Peyer's patch (tissue), 4 donors: ENCODE measurements around the gene PRAMEF7. TPM values are rescaled to one million over a fixed set of nuclear protein-coding genes. Genes with fewer than 3 reads are reported as not detected.
"Not testable (repeated sequence)": the region's sequence is repeated elsewhere in the genome, so short reads cannot be mapped to it uniquely, and the experiment has no call there.

Experiments
- DNase-seq, 3 donors: peaks; one replicate each; pipeline ENCODE4 v3.0.0-alpha.2; 2017 to 2019
- H3K27ac ChIP-seq, 4 donors: fragments of 200-600 bp; sonication (generic); one replicate each; pipeline ENCODE4 v1.5.1; 2016 to 2019
- H3K27me3 ChIP-seq, 2 donors: fragments of 200-600 bp; sonication (generic); one replicate each; pipeline ENCODE4 v1.5.1; 2019
- H3K36me3 ChIP-seq, 3 donors: fragments of 200-600 bp; sonication (generic); one replicate each; pipeline ENCODE4 v1.5.1; 2016 to 2019
- H3K4me1 ChIP-seq, 4 donors: fragments of 200-600 bp; sonication (generic); one replicate each; pipeline ENCODE4 v1.5.1; 2016 to 2019
- H3K4me3 ChIP-seq, 4 donors: fragments of 200-600 bp; sonication (generic); 1 replicate in 3 of 4; 2 replicates in 1 of 4; pipeline ENCODE4 v1.5.1; 2016 to 2019; ENCODE audit warnings: mild to moderate bottlenecking in 1 of 4
- H3K9me3 ChIP-seq, 4 donors: fragments of 200-600 bp; sonication (generic); one replicate each; pipeline ENCODE4 v1.5.1; 2016 to 2019; ENCODE audit warnings: mild to moderate bottlenecking in 1 of 4
- small RNA-seq, 2 donors: library from RNA; depleted of rRNA; stranded (forward); fragments of <200 nt; gene quantifications; one replicate each; pipeline ENCODE3, GENCODE V24; 2016
- total RNA-seq, 4 donors: library from RNA; depleted of rRNA; stranded (reverse); fragments of >200 nt; gene quantifications; one replicate each; pipeline ENCODE4 v1.1.0, GENCODE V29; 2016

The PRAMEF7 gene
- total RNA-seq: not detected

DNA sequence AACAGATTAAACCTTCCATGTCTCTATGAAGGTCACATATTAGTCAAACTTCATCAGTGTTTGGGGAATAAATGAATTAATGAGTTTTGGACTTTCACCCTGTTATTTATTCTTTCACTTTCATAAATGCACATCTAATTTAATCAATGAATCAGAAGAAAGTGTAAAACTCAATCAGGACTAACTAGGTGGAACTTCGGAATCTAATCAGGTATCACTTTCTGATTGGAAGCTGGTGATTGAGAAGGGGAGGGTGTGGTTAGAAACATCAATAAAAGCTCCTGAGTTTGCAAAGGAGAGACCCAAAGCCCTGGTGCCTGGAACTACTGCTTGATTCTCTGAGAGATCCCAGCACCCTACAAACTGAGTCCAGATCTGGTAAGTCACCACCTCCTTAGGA, at the start of gene PRAMEF7:
TSS of gene PRAMEF7 (plus strand) at position 301 of the 400 bp plus-strand sequence. CDS start 1,083 bp downstream, outside the sequence.
- not testable (repeated sequence) for H3K9me3 ChIP-seq, H3K36me3 ChIP-seq, H3K4me1 ChIP-seq, H3K27ac ChIP-seq, DNase-seq, H3K27me3 ChIP-seq, H3K4me3 ChIP-seq

DNA sequence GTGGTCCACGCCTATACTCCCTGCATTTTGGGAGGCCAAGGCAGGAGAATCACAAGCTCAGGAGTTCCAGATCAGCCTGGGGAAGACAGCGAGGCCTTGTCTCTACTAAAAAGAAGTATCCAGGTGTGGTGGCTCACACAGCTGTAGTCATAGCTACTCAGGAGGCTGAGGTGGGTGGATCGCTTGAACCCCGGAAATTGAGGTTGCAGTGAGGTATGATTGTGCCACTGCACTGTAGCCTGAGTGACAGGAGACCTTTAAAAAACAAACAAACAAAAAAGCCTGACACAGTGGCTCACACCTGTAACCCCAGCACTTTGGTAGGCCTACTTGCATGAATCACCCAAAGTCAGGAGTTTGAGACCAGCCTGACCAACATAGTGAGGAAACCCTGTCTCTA, 38.0 kb upstream of the PRAMEF7 start:
- not testable (repeated sequence) for H3K4me3 ChIP-seq, H3K27me3 ChIP-seq, DNase-seq, H3K36me3 ChIP-seq, H3K4me1 ChIP-seq, H3K27ac ChIP-seq, H3K9me3 ChIP-seq

DNA sequence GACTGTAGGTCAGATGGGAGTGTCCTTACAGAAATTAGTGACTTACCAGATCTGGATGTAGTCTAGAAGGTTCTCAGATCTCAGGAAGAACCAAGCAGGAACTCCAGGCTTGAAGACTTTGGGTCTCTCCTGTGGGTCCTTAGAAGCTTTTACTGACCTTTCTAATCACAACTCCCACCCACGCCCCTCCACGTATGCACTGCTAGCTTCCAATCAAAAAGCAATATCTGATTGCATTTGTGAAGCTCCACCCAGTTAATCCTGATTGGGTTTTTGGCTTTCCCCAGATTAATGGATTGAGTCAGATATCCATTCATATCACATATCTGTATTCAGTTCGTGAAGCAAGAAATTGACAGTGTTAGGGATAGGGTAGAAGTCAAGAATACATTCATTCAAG, 30.3 kb upstream of the PRAMEF7 start, which contains the start of gene PRAMEF4:
TSS of gene PRAMEF4 (minus strand) at position 101 of the 400 bp plus-strand sequence. CDS start 2,807 bp downstream, outside the sequence.
- H3K4me1 ChIP-seq, H3K27ac ChIP-seq, DNase-seq, H3K36me3 ChIP-seq, H3K4me3 ChIP-seq, H3K27me3 ChIP-seq, H3K9me3 ChIP-seq: not testable (repeated sequence)

DNA sequence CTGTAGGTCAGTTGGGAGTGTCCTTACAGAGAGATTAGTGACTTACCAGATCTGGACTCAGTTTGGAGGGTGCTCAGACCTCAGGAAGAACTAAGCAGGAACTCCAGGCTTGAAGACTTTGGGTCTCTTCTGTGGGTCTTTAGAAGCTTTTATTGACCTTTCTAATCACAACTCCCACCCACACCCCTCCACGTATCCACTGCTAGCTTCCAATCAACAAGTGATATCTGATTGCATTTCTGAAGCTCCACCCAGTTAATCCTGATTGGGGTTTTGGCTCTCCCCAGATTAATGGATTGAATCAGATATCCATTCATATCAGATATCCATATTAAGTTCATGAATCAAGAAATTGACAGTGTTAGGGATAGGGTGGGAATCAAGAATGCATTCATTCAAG, 18.2 kb upstream of the PRAMEF7 start, which contains the start of gene PRAMEF10:
TSS of gene PRAMEF10 (minus strand) at position 101 of the 400 bp plus-strand sequence. CDS start 2,423 bp downstream, outside the sequence.
- H3K4me3 ChIP-seq, H3K9me3 ChIP-seq, H3K36me3 ChIP-seq, H3K27me3 ChIP-seq, H3K4me1 ChIP-seq, DNase-seq, H3K27ac ChIP-seq: not testable (repeated sequence)

DNA sequence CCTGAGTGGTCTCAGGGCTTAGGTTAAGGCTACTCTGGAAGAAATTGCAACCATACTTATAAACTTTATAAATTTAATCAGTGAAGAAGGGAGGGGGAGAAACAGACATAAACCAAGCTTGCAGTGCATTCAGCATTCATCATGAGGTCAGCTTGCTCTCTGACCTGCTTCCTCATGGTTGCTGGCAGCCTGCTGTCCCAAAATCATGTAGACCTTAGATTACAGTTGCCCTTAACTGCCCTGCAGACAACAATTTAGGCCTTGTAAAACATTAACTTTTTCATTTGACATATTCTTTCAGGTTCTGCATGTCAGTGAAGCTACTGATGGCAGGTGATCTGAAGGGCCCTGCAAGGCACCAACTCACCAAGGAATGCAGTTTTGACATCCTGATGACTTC, 17.2 kb upstream of the PRAMEF7 start:
- H3K27me3 ChIP-seq, H3K4me1 ChIP-seq, H3K27ac ChIP-seq, H3K36me3 ChIP-seq, H3K9me3 ChIP-seq, DNase-seq, H3K4me3 ChIP-seq: not testable (repeated sequence)

DNA sequence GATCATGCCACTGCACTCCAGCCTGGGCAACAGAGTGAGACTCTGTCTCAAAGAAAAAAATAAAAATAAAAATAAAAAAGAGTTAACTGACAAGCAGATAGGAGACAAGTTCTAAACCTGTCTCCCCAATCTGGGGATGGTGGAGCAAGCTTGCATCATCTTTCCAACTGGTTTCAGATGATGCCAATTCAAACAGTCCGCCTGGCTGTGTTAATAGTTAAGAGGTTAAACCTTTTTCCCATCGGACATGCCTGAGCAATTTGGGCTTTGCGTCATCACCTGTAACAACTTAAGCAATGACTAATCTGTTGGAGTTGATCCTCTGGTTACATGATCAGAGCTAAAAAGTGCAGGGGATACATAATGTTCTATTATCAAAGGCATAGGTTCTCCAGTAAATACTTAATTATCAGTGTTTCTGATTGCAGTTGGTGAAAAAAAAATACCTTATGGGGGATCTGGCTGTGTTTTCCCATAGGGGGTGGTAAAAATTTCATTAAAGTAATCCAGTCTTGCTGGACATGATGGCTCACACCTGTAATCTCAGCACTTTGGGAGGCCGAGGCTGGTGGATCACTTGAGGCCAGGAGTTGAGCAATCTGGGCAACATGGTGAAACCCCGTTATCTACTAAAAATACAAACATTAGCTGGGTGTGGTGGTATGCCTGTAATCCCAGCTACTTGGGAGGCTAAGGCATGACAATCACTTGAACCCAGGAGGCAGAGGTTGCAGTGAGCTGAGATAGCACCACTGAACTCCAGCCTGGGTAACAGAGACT, 12.4 kb upstream of the PRAMEF7 start:
- H3K9me3 ChIP-seq, H3K4me1 ChIP-seq, H3K4me3 ChIP-seq, DNase-seq, H3K27ac ChIP-seq, H3K36me3 ChIP-seq, H3K27me3 ChIP-seq: not testable (repeated sequence)

DNA sequence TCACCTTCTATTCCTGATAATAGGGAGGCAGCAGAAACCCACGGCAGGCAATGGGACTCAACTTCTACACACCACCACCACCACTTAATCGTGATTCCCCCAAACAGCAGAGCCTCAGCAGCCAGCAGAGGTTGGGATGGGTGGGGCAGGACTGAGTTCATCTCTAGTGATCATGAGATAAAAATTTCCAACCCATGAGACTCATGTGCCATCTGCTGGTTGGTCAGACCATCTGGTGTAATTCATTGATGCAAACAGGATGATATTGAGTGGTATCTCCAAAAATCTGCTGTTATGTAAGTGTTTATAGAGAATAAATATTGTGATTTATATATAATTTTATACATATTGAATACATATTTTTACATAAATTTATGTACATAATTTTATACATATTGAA, 5.3 kb downstream of the PRAMEF7 start:
- H3K36me3 ChIP-seq, H3K4me3 ChIP-seq, H3K27me3 ChIP-seq, H3K9me3 ChIP-seq, H3K4me1 ChIP-seq, H3K27ac ChIP-seq, DNase-seq: not testable (repeated sequence)

DNA sequence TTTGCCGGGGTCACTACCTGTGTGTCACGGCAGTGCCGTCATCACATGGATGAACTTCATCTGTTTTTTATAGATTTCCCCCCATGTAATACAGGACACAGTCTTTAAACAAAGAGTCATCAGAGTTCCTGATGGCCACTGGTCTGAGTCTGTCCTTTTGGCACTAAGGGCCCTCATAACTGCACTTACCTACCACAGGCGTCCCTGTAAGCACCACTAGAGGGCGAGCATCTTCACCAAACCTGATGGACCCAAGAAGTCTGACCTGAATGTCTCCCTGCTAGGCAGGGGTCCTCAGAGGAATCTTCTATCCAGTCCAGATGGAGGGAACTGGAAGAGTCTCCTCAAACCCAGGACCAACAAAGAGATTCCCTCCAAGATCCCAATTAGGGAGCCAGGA, 8.0 kb downstream of the PRAMEF7 start:
- not testable (repeated sequence) for H3K4me1 ChIP-seq, H3K9me3 ChIP-seq, H3K36me3 ChIP-seq, DNase-seq, H3K27ac ChIP-seq, H3K27me3 ChIP-seq, H3K4me3 ChIP-seq

DNA sequence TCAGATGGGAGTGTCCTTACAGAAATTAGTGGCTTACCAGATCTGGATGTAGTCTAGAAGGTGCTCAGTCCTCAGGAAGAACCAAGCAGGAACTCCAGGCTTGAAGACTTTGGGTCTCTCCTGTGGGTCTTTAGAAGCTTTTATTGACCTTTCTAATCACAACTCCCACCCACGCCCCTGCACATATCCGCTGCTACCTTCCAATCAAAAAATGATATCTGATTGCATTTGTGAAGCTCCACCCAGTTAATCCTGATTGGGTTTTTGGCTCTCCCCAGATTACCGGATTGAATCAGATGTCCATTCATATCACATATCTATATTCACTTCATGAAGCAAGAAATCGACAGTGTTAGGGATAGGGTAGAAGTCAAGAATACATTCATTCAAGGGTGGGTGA, 31.1 kb downstream of the PRAMEF7 start, which contains the start of gene PRAMEF6:
TSS of gene PRAMEF6 (minus strand) at position 101 of the 400 bp plus-strand sequence. CDS start 5,062 bp downstream, outside the sequence.
- H3K36me3 ChIP-seq, H3K4me1 ChIP-seq, DNase-seq, H3K27ac ChIP-seq, H3K4me3 ChIP-seq, H3K27me3 ChIP-seq, H3K9me3 ChIP-seq: not testable (repeated sequence)

Small RNAs within 50 kb of the gene (small RNA-seq; reads per million reads assigned to genes)
- 0 reads per million in 2 donors for gene RNU6-1072P

Other genes starting within 250 kb of the PRAMEF7 start
- gene AADACL3, start 200.5 kb upstream of the PRAMEF7 start, total RNA-seq: not detected
- not detected for gene CFAP107, start 170.4 kb upstream of the PRAMEF7 start, total RNA-seq
- not detected for gene PRAMEF12, start 142.9 kb upstream of the PRAMEF7 start, total RNA-seq
- gene PRAMEF1, start 125.2 kb upstream of the PRAMEF7 start, total RNA-seq: not detected
- not detected for gene PRAMEF11, start 85.2 kb upstream of the PRAMEF7 start, total RNA-seq
- not detected for gene HNRNPCL1, start 67.9 kb upstream of the PRAMEF7 start, total RNA-seq
- not detected for gene PRAMEF2, start 59.5 kb upstream of the PRAMEF7 start, total RNA-seq
- not detected for gene PRAMEF4, start 30.4 kb upstream of the PRAMEF7 start, total RNA-seq
- gene PRAMEF10, start 18.3 kb upstream of the PRAMEF7 start, total RNA-seq: not detected
- not detected for gene PRAMEF6, start 31.0 kb downstream of the PRAMEF7 start, total RNA-seq
- gene PRAMEF27, start 140.0 kb downstream of the PRAMEF7 start, total RNA-seq: not detected
- gene HNRNPCL3, start 144.2 kb downstream of the PRAMEF7 start, total RNA-seq: not detected
- gene PRAMEF25, start 154.2 kb downstream of the PRAMEF7 start, total RNA-seq: not detected
- gene HNRNPCL2, start 200.2 kb downstream of the PRAMEF7 start, total RNA-seq: not detected
- gene PRAMEF26, start 239.4 kb downstream of the PRAMEF7 start, total RNA-seq: not detected
- not detected for gene HNRNPCL4, start 249.0 kb downstream of the PRAMEF7 start, total RNA-seq